AG09309 (cell line): ENCODE results near the gene MICAL2.

Experiments
- DNase-seq: peaks from one replicate; pipeline ENCODE4 v3.0.0-alpha.2; 2010; ENCODE audit warnings: low read depth
- H3K4me3 ChIP-seq: 2 replicates; pipeline ENCODE4 v1.5.1; 2011; ENCODE audit warnings: mild to moderate bottlenecking, low read depth, low read length, moderate library complexity; ENCODE audit not compliant: control insufficient read depth
- TF ChIP-seq, protein P1 (sequence below): IDR thresholded peaks from 2 replicates; pipeline ENCODE4 v1.5.1; 2011; ENCODE audit warnings: mild to moderate bottlenecking, low read depth, low read length, inconsistent platforms; ENCODE audit not compliant: insufficient read depth, control insufficient read depth; ENCODE audit errors: missing control alignments

The MICAL2 gene

DNA sequence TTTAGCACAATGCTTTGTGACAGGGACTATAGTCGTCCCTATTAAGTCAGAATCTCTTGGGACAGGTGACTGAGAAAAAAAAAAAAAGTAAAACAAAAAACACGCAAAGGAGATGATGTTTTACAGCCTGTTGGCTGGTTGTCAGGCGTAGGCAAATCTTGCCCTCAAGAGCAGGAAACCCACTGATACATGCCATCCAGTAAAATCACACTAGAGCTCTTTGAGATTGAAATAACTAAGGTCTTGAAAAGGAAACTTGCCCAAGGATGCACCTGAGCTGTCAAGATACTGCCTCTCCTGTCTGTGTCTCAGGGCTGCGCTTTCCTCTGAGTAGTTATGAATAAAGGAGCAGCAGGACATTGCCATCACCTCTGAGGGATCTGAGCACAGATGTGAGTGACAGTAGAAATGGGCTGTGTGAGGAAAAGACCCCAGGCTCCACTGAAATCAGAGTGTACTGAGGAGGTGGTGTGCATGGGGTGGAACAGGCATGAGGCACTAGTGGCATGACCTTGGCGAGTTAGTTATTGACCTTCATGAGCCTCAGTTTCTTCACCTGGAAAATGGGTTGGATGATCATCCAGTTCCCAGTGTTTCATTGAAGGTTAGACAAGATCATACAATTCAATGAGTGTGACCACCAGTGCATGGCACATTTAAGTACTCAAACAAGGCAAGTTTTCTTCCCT, 23.3 kb downstream of the MICAL2 start:
- no peak overlapping the region for H3K4me3 ChIP-seq
- TF ChIP-seq, protein P1, sequence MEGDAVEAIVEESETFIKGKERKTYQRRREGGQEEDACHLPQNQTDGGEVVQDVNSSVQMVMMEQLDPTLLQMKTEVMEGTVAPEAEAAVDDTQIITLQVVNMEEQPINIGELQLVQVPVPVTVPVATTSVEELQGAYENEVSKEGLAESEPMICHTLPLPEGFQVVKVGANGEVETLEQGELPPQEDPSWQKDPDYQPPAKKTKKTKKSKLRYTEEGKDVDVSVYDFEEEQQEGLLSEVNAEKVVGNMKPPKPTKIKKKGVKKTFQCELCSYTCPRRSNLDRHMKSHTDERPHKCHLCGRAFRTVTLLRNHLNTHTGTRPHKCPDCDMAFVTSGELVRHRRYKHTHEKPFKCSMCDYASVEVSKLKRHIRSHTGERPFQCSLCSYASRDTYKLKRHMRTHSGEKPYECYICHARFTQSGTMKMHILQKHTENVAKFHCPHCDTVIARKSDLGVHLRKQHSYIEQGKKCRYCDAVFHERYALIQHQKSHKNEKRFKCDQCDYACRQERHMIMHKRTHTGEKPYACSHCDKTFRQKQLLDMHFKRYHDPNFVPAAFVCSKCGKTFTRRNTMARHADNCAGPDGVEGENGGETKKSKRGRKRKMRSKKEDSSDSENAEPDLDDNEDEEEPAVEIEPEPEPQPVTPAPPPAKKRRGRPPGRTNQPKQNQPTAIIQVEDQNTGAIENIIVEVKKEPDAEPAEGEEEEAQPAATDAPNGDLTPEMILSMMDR, result no peak
- no peak for DNase-seq

DNA sequence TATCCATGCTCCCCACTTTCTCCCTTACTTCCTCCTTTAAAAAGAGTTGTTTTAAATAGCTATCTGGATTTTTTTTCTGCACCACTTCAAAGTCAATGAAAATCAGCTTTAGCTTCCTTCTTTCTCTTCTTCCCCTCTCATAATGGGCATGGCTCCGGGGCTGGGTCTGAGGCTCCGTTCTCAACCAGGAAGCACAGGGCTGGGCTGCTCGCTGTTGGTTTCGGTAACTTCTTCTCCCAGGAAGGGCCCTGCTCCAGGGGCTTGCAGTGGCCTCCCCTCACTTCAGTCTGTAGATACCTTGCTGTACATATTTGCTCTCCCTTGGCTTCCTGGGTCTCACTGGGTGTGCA, 23.8 kb downstream of the MICAL2 start:
- H3K4me3 ChIP-seq, result no peak overlapping the region
- TF ChIP-seq, protein P1, result no peak
- no peak for DNase-seq

DNA sequence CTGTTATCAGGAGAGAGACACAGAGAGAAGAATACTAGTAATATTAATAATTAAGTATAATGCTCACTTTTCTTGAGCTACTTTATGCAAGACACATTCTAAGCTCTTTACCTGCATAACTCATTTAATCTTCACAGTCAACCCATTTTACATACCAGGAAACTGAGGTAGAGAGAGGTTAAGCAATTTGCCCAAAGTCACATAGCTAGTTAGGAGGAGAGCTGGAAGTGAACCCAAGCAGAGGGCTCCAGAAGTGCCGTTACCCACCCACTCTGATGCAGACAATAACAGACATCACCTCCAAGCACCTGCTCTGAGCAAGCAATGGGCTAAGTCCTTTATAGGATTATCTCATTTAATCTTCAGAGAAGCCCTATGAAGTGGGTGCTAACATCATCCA, 24.8 kb downstream of the MICAL2 start:
- TF ChIP-seq, protein P1, result no peak
- no peak for DNase-seq
- H3K4me3 ChIP-seq, result no peak overlapping the region

DNA sequence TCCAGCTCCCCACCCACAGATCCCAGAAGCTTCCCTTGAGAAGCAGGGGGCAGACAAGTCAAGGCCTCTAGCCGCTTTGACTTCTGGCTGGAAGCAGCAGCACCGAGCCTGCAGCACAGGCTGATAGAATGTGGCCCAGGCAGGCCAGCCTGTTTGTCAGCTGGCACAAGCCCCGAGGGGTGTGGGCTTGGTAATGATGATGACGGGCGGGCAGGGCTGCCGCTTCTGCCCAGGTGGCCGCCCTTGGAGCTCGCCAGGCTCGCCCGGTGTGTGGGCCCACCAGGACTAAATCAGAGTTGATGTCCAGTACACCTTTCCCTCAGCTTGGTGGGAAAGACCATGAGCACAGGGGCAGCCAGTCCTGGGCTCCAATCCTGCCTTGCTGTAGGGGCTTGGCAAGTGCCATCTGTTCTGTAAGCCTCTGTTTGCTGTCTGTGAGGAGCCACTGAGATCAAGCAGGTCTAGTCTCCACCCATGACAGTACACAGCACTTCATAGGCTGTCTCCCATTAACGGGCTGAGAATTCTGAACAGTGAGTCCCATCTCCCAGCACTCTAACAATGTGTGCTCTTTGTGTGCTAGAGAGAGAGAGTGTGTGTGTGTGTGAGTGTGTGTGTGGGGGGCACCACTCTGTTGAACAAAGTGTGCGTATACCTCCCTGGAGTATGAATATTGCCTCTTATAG, 26.8 kb downstream of the MICAL2 start:
- DNase-seq, result no peak
- TF ChIP-seq, protein P1, result no peak
- no peak overlapping the region for H3K4me3 ChIP-seq

DNA sequence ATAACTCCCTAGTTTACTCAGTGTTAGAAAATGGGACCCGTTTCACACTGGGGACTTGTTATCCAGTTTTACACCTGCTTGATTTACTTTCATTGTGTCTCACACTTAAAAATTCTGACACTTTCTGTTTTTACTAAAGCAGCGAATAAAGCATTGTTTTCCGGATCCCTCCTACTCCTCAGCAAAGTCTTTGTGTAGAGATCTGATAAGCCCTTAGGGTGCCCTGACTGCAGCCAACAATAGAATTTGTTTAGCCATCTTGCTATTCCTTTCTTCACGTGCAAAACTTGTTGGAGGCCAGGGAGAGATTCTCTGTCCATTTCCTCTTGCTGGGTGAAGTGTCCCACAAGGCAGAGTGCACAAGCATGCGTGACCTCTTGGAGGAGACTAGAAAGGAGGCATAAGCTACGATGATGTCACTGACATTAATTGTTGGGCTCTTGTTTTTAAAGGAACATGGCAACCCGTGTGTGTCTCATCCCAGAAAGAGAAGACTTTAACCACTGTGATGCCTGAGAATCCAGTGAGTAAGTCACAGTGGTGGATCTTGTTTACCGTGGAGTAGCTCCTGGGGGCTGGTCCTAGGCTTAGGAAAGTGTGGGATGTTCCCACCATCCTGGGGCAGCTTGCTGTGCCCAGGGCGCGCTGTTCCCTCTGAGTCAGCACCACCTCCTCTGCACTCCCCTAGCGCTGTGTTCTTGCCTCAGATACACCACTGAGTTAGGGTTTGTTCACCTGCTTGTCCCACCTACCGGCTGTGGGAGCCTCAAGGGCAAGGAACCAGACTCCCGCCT, 27.7 kb downstream of the MICAL2 start:
- TF ChIP-seq, protein P1, result no peak
- no peak overlapping the region for H3K4me3 ChIP-seq
- DNase-seq, result peak; percentile 87

DNA sequence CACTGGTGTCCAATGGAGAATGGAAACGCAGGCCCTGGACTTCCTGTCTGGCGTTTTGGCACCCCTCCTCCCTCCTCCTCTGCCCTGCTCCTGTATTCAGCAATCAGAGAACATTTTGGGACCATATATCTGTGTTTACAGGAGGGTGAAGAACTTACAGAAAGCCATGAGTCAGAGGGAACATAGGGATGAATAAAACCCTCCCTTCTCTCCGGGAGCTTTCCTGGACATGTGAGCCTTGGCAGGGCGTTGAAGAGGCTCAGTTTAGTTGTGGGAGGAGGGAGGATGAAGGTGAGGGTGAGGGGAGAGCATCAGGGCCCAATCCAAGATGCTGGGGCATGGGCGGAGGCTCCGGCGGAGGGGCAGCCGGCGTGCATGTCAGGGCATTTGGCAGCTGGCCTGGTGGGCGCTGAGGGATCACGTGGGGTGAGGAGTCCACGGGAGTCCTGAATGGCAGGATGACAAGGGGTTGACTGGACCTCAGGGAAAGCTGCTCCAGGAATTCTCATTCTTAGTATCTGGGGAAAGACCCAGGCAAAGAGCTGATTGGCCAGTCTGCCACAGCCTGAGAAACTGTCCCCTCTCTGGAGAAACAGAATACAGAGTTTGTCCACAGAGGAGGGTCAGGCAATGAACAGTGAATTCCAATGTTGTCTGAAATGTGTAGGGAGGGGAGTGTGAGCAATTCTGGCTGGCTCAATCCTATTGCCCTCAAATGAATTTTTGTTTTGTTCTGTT, 28.9 kb downstream of the MICAL2 start:
- DNase-seq, result no peak
- no peak overlapping the region for H3K4me3 ChIP-seq
- TF ChIP-seq, protein P1, result no peak
